ENCODE data around the gene RNU1-2. TPM values are rescaled to one million over a fixed set of nuclear protein-coding genes. Genes with fewer than 3 reads are reported as not detected.
A peak's percentile ranks its signal among the peaks of the same experiment; 100 is the strongest.

Gene RNU1-2
- polyA plus RNA-seq, 1 experiment, result not detected

GRCh38 chr1:16922885-16923431 is 27.2 kb downstream of the RNU1-2 start:
- TF ChIP-seq, protein P1, sequence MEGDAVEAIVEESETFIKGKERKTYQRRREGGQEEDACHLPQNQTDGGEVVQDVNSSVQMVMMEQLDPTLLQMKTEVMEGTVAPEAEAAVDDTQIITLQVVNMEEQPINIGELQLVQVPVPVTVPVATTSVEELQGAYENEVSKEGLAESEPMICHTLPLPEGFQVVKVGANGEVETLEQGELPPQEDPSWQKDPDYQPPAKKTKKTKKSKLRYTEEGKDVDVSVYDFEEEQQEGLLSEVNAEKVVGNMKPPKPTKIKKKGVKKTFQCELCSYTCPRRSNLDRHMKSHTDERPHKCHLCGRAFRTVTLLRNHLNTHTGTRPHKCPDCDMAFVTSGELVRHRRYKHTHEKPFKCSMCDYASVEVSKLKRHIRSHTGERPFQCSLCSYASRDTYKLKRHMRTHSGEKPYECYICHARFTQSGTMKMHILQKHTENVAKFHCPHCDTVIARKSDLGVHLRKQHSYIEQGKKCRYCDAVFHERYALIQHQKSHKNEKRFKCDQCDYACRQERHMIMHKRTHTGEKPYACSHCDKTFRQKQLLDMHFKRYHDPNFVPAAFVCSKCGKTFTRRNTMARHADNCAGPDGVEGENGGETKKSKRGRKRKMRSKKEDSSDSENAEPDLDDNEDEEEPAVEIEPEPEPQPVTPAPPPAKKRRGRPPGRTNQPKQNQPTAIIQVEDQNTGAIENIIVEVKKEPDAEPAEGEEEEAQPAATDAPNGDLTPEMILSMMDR (IDR thresholded peaks at IDR 0.05; ENCODE audit: insufficient read depth, low read depth, low read length), result no peak
- DNase-seq (ENCODE audit: low read depth), result no peak
- CTCF ChIA-PET, result interaction anchor here (1.1 kb wide), 1 partner anchor 38 kb away, joined by 3 read pairs; no protein-coding TSS in a partner anchor
- Histone ChIP-seq H3K36me3 (ENCODE audit: control insufficient read depth, insufficient read depth, low read length) (no peaks in the 10 kb centered on the region), H3K4me3 (ENCODE audit: low read depth, low read length) (no peak overlapping the region), H3K27me3 (ENCODE audit: control insufficient read depth, insufficient read depth, low read length) (no peaks in the 10 kb centered on the region)
- POLR2A ChIA-PET, result no interaction called here

- POLR2A ChIA-PET, result no interaction called here
- CTCF ChIA-PET, result no interaction called here
Observed at GRCh38 chr1:16924216-16924918, 28.6 kb downstream of the RNU1-2 start.

GRCh38 chr1:16924919-16925477 is 29.2 kb downstream of the RNU1-2 start:
- no peak for DNase-seq (ENCODE audit: low read depth)
- ChIA-PET POLR2A (no interaction called here), CTCF (interaction anchor here (0.8 to 1.1 kb wide), 3 partner anchors 12 to 224 kb away, joined by 3 read pairs; no protein-coding TSS in a partner anchor)
- Histone ChIP-seq H3K27me3 (ENCODE audit: control insufficient read depth, insufficient read depth, low read length) (no peaks in the 10 kb centered on the region), H3K36me3 (ENCODE audit: control insufficient read depth, insufficient read depth, low read length) (no peaks in the 10 kb centered on the region), H3K4me3 (ENCODE audit: low read depth, low read length) (no peak overlapping the region)
- TF ChIP-seq, protein P1 (IDR thresholded peaks at IDR 0.05; ENCODE audit: insufficient read depth, low read depth, low read length), result 0 out of 2 replicates have a peak, but pooled peaks have one; percentile 18

More at GRCh38 chr1:16924216-16924918, 28.6 kb downstream of the RNU1-2 start:
- no peaks in the 10 kb centered on the region for H3K27me3 ChIP-seq (ENCODE audit: control insufficient read depth, insufficient read depth, low read length)
- TF ChIP-seq, protein P1 (IDR thresholded peaks at IDR 0.05; ENCODE audit: insufficient read depth, low read depth, low read length), result no peak
- no peaks in the 10 kb centered on the region for H3K36me3 ChIP-seq (ENCODE audit: control insufficient read depth, insufficient read depth, low read length)
- no peak for DNase-seq (ENCODE audit: low read depth)
- no peak overlapping the region for H3K4me3 ChIP-seq (ENCODE audit: low read depth, low read length)

DNA sequence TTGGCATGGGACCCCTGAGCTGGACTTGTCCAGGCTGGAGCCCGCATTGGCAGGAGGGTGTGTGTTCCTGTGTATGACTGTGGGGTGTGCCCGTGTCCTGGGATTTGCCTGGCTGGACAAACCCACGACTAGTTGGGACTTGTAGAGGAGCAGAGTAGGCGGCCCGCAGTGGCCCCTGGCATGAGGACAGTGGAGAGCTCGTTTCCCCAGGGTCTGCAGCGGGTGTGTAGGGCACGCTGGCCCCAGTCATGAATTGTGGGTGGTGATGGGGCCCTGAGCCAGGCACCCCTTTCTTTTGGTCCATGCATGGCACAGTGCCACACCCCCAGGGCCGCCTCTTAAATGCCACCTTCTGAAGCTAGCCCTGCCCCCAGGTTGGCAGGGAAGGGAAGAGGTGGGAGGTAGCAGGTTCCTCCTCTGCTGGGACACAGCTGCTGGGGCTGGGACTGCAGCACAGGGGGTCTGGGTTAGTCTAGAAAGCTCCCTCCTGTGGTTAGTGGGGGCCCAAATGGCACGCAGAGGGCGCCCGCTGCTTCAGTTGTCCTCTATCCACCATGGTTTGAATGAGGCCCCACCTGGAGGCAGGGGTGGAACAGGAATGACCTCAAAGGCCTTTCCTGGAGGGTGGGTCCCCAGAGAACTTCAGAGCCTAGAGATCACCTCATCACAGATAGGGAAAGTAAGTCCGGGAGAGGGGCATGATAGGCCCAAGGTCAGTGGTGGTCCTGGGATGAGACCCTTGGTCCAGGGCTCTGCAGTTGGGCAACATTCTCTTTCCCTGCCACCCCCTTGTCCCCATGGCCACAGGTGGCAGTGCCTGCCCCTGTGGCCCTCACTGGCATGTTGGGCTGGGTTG is 30.1 kb downstream of the RNU1-2 start:
- H3K27me3 ChIP-seq (ENCODE audit: control insufficient read depth, insufficient read depth, low read length), result no peaks in the 10 kb centered on the region
- no peak for DNase-seq (ENCODE audit: low read depth)
- ChIA-PET CTCF (interaction anchor here (0.8 to 1.1 kb wide), 3 partner anchors 11 to 225 kb away, joined by 3 read pairs; no protein-coding TSS in a partner anchor), POLR2A (no interaction called here)
- H3K36me3 ChIP-seq (ENCODE audit: control insufficient read depth, insufficient read depth, low read length), result no peaks in the 10 kb centered on the region
- TF ChIP-seq, protein P1 (IDR thresholded peaks at IDR 0.05; ENCODE audit: insufficient read depth, low read depth, low read length), result no peak
- no peak overlapping the region for H3K4me3 ChIP-seq (ENCODE audit: low read depth, low read length)
